GM12891 (cell line): ENCODE measurements around the gene GPR137C.

Experiments
- POLR2A ChIP-seq: IDR thresholded peaks from 2 replicates; pipeline ENCODE4 v1.6.1; 2011; ENCODE audit warnings: low read depth, low read length, control low read depth
- POLR2AphosphoS5 ChIP-seq: IDR thresholded peaks from 2 replicates; pipeline ENCODE4 v1.6.1; 2011; ENCODE audit warnings: low read depth, low read length, control low read depth

- TF ChIP-seq POLR2AphosphoS5 (no peak), POLR2A (no peak)
These were observed 45.9 kb downstream of the GPR137C start for GRCh38 chr14:52598568-52598967.
